Tibial artery (tissue), 4 donors: ENCODE results near the gene DOCK11.

Experiments
- DNase-seq, 2 donors: peaks; one replicate each; pipeline ENCODE4 v3.0.0-alpha.2; 2019
- H3K27ac ChIP-seq, 2 donors: fragments of 200-600 bp; sonication (generic) in 1 of 2; 1 replicate in 1 of 2; 2 replicates in 1 of 2; pipeline ENCODE4 v1.5.1; 2018 to 2019; ENCODE audit warnings: mild to moderate bottlenecking in 1 of 2
- H3K27me3 ChIP-seq, 2 donors: fragments of 200-600 bp; sonication (generic) in 1 of 2; one replicate each; pipeline versions ENCODE4 v1.5.1 to v1.6.0; 2016 to 2019
- H3K36me3 ChIP-seq, 3 donors: fragments of 200-600 bp; sonication (generic) in 2 of 3; one replicate each; pipeline ENCODE4 v1.5.1; 2016 to 2019; ENCODE audit warnings: mild to moderate bottlenecking in 2 of 3
- H3K4me1 ChIP-seq, 4 donors: fragments of 200-600 bp; sonication (generic) in 2 of 4; 1 replicate in 3 of 4; 2 replicates in 1 of 4; pipeline ENCODE4 v1.5.1; 2016 to 2019
- H3K4me3 ChIP-seq, 2 donors: fragments of 200-600 bp; sonication (generic) in 1 of 2; 1 replicate in 1 of 2; 2 replicates in 1 of 2; pipeline ENCODE4 v1.5.1; 2018 to 2019; ENCODE audit warnings: mild to moderate bottlenecking in 2 of 2
- H3K9me3 ChIP-seq, 3 donors: fragments of 200-600 bp; sonication (generic) in 1 of 3; one replicate each; pipeline ENCODE4 v1.5.1; 2016 to 2019
- intact Hi-C: fragments of 100-400 bp; cut with DNase I; formaldehyde crosslinking; loops from one replicate; pipeline ENCODE4 v1.15.0; 2023; ENCODE audit warnings: low total_unique reads
- TF ChIP-seq, protein P1 (sequence below), 2 experiments: fragments of 200-600 bp in 1 of 2; fragments of 450-650 bp in 1 of 2; IDR thresholded peaks; one replicate each; pipeline ENCODE4 v1.5.1; 2017 to 2019; ENCODE audit warnings: antibody characterized with exemption in 2 of 2, mild to moderate bottlenecking in 1 of 2, moderate library complexity in 1 of 2

DOCK11 gene

DNA sequence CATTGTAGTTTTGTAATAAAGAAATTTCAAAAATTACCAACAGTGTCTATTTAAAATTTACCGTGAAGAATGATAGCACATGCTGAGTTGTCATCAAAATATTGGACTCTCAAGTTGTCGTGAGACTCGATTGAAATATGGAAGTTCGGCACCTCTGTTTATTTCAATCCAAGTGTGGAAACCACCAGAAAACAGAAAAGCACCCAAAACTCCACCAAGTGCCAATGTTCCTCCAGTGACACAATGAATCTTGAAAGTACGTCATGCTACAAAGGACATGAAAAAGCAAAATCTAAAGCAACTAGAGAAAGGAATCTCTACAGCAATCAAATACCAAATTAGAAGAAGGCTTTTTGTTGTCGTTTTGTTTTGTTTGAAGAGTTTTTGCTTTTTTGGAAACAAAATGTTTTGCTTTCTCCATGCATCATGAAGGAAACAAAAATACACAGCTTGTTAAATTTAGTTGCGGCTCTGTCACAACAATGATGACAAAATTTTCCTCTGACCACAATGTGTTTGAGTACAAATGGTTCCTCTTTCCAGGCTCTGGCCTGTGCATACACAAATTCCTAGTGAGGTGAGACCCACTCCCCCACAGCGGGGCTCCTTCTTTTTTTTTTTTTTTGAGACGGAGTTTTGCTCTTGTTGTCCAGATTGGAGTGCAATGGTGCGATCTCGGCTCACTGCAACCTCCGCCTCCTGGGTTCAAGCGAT lies 222.2 kb downstream of the DOCK11 start:
- H3K4me3 ChIP-seq = no peak overlapping the region
- H3K9me3 ChIP-seq = no peaks in the 10 kb centered on the region
- TF ChIP-seq, protein P1, sequence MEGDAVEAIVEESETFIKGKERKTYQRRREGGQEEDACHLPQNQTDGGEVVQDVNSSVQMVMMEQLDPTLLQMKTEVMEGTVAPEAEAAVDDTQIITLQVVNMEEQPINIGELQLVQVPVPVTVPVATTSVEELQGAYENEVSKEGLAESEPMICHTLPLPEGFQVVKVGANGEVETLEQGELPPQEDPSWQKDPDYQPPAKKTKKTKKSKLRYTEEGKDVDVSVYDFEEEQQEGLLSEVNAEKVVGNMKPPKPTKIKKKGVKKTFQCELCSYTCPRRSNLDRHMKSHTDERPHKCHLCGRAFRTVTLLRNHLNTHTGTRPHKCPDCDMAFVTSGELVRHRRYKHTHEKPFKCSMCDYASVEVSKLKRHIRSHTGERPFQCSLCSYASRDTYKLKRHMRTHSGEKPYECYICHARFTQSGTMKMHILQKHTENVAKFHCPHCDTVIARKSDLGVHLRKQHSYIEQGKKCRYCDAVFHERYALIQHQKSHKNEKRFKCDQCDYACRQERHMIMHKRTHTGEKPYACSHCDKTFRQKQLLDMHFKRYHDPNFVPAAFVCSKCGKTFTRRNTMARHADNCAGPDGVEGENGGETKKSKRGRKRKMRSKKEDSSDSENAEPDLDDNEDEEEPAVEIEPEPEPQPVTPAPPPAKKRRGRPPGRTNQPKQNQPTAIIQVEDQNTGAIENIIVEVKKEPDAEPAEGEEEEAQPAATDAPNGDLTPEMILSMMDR (IDR thresholded peaks at IDR 0.05) = no peak
- H3K4me1 ChIP-seq = no peaks in the 10 kb centered on the region
- DNase-seq = no peak
- no peaks in the 10 kb centered on the region for H3K27me3 ChIP-seq
- no peaks in the 10 kb centered on the region for H3K36me3 ChIP-seq
- intact Hi-C loops = no loop called here
- no peak overlapping the region for H3K27ac ChIP-seq

DNA sequence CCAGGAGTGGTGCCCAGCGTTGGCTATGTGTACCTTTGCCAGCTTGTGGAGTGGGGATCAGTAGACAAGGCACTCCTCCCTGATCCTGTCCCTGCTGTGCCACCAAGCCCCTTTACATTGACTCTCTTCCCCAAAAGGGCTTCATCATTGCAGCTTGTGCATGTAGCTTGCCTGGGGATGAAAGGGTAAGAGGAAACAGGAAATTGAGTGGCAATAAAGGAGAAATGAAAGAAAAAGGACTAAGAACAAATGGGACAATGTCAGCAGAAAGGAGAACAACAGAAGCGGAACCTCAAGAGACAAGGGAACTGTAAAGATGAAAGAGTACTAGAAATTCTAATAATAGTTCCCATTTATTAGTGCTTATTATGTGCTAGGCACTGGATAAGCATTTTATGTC lies 223.1 kb downstream of the DOCK11 start:
- H3K36me3 ChIP-seq = no peaks in the 10 kb centered on the region
- DNase-seq = no peak
- no peak overlapping the region for H3K27ac ChIP-seq
- no peaks in the 10 kb centered on the region for H3K9me3 ChIP-seq
- TF ChIP-seq, protein P1 (IDR thresholded peaks at IDR 0.05) = no peak
- no peaks in the 10 kb centered on the region for H3K27me3 ChIP-seq
- intact Hi-C loops = no loop called here
- H3K4me3 ChIP-seq = no peak overlapping the region
- H3K4me1 ChIP-seq = no peaks in the 10 kb centered on the region

DNA sequence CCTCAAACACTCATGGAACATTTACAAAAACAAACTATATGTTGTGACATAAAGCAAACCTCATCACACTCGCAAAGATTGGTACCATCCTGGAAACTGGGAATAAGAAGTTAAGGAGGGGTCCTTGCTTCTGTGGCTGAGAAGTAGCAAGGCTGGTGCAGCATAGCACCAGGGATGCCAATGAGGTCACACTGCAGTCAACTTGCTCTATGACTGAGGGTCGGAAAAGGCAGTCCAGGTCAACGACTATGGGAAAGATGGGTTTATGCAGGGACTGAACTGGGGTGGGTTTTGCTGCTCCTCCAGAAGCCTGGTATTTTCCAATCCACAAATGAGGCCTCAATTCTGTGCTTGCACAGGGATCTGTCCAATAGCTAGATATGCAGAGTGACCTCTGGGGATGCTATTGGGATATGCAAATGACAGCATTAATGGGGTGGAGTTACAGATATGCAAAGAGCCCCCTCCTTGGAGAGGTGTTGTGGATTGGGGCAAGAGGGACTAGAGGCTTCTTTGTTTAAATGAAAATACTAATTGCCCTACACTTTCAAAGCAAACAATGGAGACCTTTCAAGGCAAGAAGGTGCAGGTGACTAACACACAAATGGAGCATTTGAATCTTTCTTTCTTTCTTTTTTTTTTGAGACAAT lies 224.6 kb downstream of the DOCK11 start:
- no peak overlapping the region for H3K27ac ChIP-seq
- TF ChIP-seq, protein P1 (IDR thresholded peaks at IDR 0.05) = no peak
- H3K4me3 ChIP-seq = no peak overlapping the region
- intact Hi-C loops = no loop called here
- H3K27me3 ChIP-seq = no peaks in the 10 kb centered on the region
- H3K4me1 ChIP-seq = peaks cover 0 to 6% (median 0%) of the 10 kb centered on the region in 4 donors
- no peaks in the 10 kb centered on the region for H3K36me3 ChIP-seq
- DNase-seq = no peak
- H3K9me3 ChIP-seq = no peaks in the 10 kb centered on the region

DNA sequence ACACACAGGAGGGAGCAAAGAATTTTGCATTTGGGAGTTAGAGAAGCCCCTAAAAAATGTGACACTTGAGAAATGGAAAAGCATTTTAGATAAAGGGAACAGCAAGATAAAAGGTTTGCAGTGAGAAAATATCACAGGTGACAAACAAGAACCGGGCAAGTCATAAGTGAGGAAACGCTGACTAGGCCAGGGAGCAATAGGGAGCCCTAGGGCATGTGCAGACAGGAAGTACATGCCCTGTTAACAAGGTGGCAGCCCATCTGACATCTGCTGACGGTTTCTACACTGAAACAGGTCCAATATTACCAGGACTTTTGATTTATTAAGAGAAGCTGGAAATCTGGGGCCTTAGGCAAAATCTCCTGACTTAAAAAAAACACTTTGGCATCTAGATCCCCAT lies 227.8 kb downstream of the DOCK11 start:
- intact Hi-C loops = no loop called here
- no peaks in the 10 kb centered on the region for H3K9me3 ChIP-seq
- H3K27ac ChIP-seq = no peak overlapping the region
- H3K4me1 ChIP-seq = peaks cover 0 to 25% (median 5%) of the 10 kb centered on the region in 4 donors
- no peak overlapping the region for H3K4me3 ChIP-seq
- H3K27me3 ChIP-seq = no peaks in the 10 kb centered on the region
- no peaks in the 10 kb centered on the region for H3K36me3 ChIP-seq
- DNase-seq = no peak
- TF ChIP-seq, protein P1 (IDR thresholded peaks at IDR 0.05) = no peak

DNA sequence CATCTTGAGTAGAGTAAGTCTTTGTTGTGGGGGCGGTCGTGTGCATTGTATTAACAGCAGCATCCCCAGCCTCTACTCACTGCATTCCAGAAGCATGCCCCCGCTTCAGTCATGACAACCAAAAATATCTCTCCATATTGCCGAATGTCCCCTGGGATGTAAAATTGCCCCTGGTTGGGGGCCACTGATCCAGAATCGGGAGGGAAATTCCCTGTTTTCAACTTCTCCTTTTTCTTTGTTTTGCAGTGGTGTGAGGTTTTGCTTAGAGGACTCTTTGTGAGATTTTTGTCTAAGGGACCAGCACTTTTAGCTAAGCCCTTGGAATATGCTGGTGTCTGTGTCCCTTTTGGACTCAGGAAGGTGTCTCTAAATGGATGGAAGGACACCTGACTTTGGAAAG lies 228.8 kb downstream of the DOCK11 start:
- DNase-seq = no peak
- H3K27ac ChIP-seq = peak overlapping the region in 1 of 2 donors; percentile 95
- intact Hi-C loops = no loop called here
- H3K27me3 ChIP-seq = no peaks in the 10 kb centered on the region
- H3K4me1 ChIP-seq = peaks cover 0 to 35% (median 8%) of the 10 kb centered on the region in 4 donors
- no peaks in the 10 kb centered on the region for H3K9me3 ChIP-seq
- no peak overlapping the region for H3K4me3 ChIP-seq
- TF ChIP-seq, protein P1 (IDR thresholded peaks at IDR 0.05) = no peak
- H3K36me3 ChIP-seq = no peaks in the 10 kb centered on the region
